ENCODE measurements around the gene PCF11.

GRCh38 chr11:83127310-83127637, 29.7 kb upstream of the PCF11 start:
- TF ChIP-seq CTCF (conservative IDR thresholded peaks at IDR 0.05; ENCODE audit: low read length) (no peak), EZH2phosphoT487 (IDR thresholded peaks at IDR 0.05; ENCODE audit: borderline replicate concordance, low read depth, low read length) (no peak)
